B cell (primary cell): ENCODE measurements around the gene GID4. TPM values are rescaled to one million over a fixed set of nuclear protein-coding genes. Genes with fewer than 3 reads are reported as not detected.

Source experiments
- ATAC-seq: fragments of 200-7000 bp; cut with Tn5 transposase; one replicate; pipeline ENCODE4 v1.10.0; 2021; ENCODE audit warnings: low read depth, mild to moderate bottlenecking, moderate number of reproducible peaks, moderate library complexity
- CTCF ChIA-PET: fragments of 350-600 bp; sonication (Branson Sonifier 250); formaldehyde crosslinking; loops from one replicate; lab custom pipeline; 2021; ENCODE audit warnings: antibody characterized with exemption, inconsistent platforms; lab: Charles Lee
- POLR2A ChIA-PET: fragments of 350-600 bp; sonication (Branson Sonifier 250); formaldehyde crosslinking; loops from one replicate; lab custom pipeline; 2021; ENCODE audit warnings: antibody characterized with exemption; lab: Charles Lee
- DNase-seq: peaks from one replicate; pipeline ENCODE4 v3.0.0; 2013
- H2AFZ ChIP-seq: 2 replicates; pipeline ENCODE4 v1.6.1; 2012; ENCODE audit warnings: mild to moderate bottlenecking, low read depth, low read length; ENCODE audit not compliant: insufficient read depth, poor library complexity, severe bottlenecking
- H3K27ac ChIP-seq, 2 donors: 1 replicate in 1 of 2; 2 replicates in 1 of 2; pipeline ENCODE4 v1.5.1; 2012 to 2013; ENCODE audit warnings: low read length in 2 of 2, mild to moderate bottlenecking in 2 of 2, moderate library complexity in 1 of 2
- H3K27me3 ChIP-seq, 4 experiments: fragments of 200-600 bp in 1 of 4; sonication (generic) in 1 of 4; replicated peaks in 1 of 4; 1 replicate in 2 of 4; 2 replicates in 2 of 4; pipeline versions ENCODE4 v1.6.1 to v1.7.0; 2013 to 2016; ENCODE audit warnings: low read length in 3 of 4, mild to moderate bottlenecking in 2 of 4, mixed read lengths in 1 of 4, moderate library complexity in 1 of 4; ENCODE audit not compliant: insufficient read depth in 4 of 4, control insufficient read depth in 3 of 4; ENCODE audit errors: control extremely low read depth in 1 of 4
- H3K36me3 ChIP-seq, 2 experiments: replicated peaks in 1 of 2; 1 replicate in 1 of 2; 2 replicates in 1 of 2; pipeline versions ENCODE4 v1.6.1 to v1.7.1; 2013; ENCODE audit warnings: low read length in 1 of 2; ENCODE audit not compliant: insufficient read depth in 2 of 2, control insufficient read depth in 1 of 2; ENCODE audit errors: control extremely low read depth in 1 of 2, extremely low read depth in 1 of 2
- H3K4me1 ChIP-seq, 2 donors: fragments of 200-600 bp in 1 of 2; sonication (generic) in 1 of 2; 1 replicate in 1 of 2; 2 replicates in 1 of 2; pipeline versions ENCODE4 v1.5.1 to v1.6.1; 2013 to 2017; ENCODE audit warnings: low read length in 2 of 2; ENCODE audit not compliant: control insufficient read depth in 2 of 2, insufficient read depth in 2 of 2
- H3K4me2 ChIP-seq: replicated peaks from 2 replicates; pipeline ENCODE3; 2012; ENCODE audit warnings: mild to moderate bottlenecking, low read depth, low read length; ENCODE audit not compliant: poor library complexity, severe bottlenecking
- H3K4me3 ChIP-seq, 5 experiments: fragments of 200-600 bp in 1 of 5; sonication (generic) in 1 of 5; 1 replicate in 3 of 5; 2 replicates in 2 of 5; pipeline versions ENCODE4 v1.5.1 to v1.7.0; 2011 to 2016; ENCODE audit warnings: low read length in 4 of 5, mild to moderate bottlenecking in 4 of 5, low read depth in 2 of 5, control low read depth in 1 of 5, moderate library complexity in 1 of 5; ENCODE audit not compliant: insufficient read depth in 1 of 5; ENCODE audit errors: control extremely low read depth in 1 of 5, extremely low read depth in 1 of 5
- H3K79me2 ChIP-seq: fragments of 200-600 bp; sonication (generic); one replicate; pipeline ENCODE4 v1.6.0; 2016; ENCODE audit warnings: low read length; ENCODE audit not compliant: control insufficient read depth, insufficient read depth
- H3K9ac ChIP-seq: fragments of 200-600 bp; sonication (generic); 2 replicates; pipeline ENCODE4 v1.6.1; 2017; ENCODE audit warnings: mild to moderate bottlenecking, low read length, moderate library complexity
- H3K9me3 ChIP-seq, 3 donors: one replicate each; pipeline versions ENCODE4 v1.6.1 to v1.7.1; 2013; ENCODE audit warnings: low read length in 2 of 3; ENCODE audit not compliant: control insufficient read depth in 2 of 3, insufficient read depth in 1 of 3; ENCODE audit errors: control extremely low read depth in 1 of 3
- H4K20me1 ChIP-seq: 2 replicates; pipeline ENCODE4 v1.6.0; 2012; ENCODE audit warnings: mild to moderate bottlenecking, low read length; ENCODE audit not compliant: insufficient read depth, control insufficient read depth, poor library complexity, severe bottlenecking
- H3K27ac Mint-ChIP-seq: one replicate; pipeline ENCODE4 v1.8.0; 2021; ENCODE audit warnings: mixed read lengths
- H3K27me3 Mint-ChIP-seq: one replicate; pipeline ENCODE4 v1.8.0; 2021; ENCODE audit warnings: mixed read lengths
- H3K4me1 Mint-ChIP-seq: one replicate; pipeline ENCODE4 v1.8.0; 2021; ENCODE audit warnings: mixed read lengths
- H3K4me3 Mint-ChIP-seq: one replicate; pipeline ENCODE4 v1.8.0; 2021; ENCODE audit warnings: mixed read lengths
- H3K9me3 Mint-ChIP-seq: one replicate; pipeline ENCODE4 v1.8.0; 2022; ENCODE audit warnings: mixed read lengths; ENCODE audit not compliant: insufficient read depth
- EZH2 ChIP-seq: IDR thresholded peaks from 2 replicates; pipeline ENCODE4 v1.6.1; 2012; ENCODE audit warnings: borderline replicate concordance, low read depth, mild to moderate bottlenecking, moderate library complexity, low read length; ENCODE audit not compliant: insufficient read depth, poor library complexity, severe bottlenecking
- WGBS: methylation state at CpG from one replicate; pipeline ENCODE4 v1.1.5; 2013; ENCODE audit warnings: missing lambda C conversion rate; ENCODE audit not compliant: insufficient coverage; 5-methylcytosine and 5-hydroxymethylcytosine counted together
- intact Hi-C: fragments of 100-400 bp; cut with micrococcal nuclease; formaldehyde crosslinking; loops from one replicate; pipeline ENCODE4 v1.10.0; 2022
- polyA plus RNA-seq: library from polyadenylated mRNA; depleted of rRNA; stranded (reverse); fragments of >200 nt; gene quantifications from 2 replicates; pipeline ENCODE4 v1.2.3, GENCODE V29; 2012
- total RNA-seq, 2 donors: library from RNA; stranded (reverse); fragments of 120-200 nt in 1 of 2; gene quantifications; 1 replicate in 1 of 2; 2 replicates in 1 of 2; pipeline versions ENCODE4 v1.2.3 to v1.2.4, GENCODE V29; 2013 to 2022
- TF ChIP-seq, protein P1 (sequence below): fragments of 200-600 bp; IDR thresholded peaks from one replicate; pipeline ENCODE4 v1.8.0; 2022; ENCODE audit warnings: antibody characterized with exemption, mild to moderate bottlenecking

Gene GID4
- total and polyA plus RNA-seq, 2 donors (not counting 1 experiment from before 2014, with no cell fraction given) = 5.6 to 11.8 TPM

DNA sequence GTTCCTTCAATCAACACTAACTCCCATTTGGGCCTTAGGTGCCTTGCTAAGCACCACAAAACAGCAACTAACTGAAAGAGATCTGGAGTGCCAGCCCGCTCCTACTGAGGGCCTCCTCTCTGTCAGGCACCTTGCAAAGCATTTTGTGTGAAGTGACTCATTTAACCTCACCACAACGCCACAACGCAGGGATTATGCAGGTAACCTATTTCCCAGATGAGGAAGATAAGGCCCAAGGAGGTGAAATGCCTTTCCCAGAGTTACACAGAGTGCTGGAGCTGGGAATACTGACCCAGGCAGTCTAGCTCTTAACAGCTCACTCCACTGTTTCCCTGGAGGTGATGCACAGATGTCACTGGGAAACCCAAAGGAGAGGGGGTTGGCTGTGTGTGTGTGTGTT, 33.7 kb upstream of the GID4 start:
- Histone ChIP-seq H3K9ac (no peak overlapping the region), H4K20me1 (no peaks in the 10 kb centered on the region), H3K4me3 (no peak overlapping the region), H3K36me3 (peaks cover 0 to 37% of the 10 kb centered on the region in 2 experiments), H3K9me3 (no peaks in the 10 kb centered on the region), H3K27me3 (no peaks in the 10 kb centered on the region), H3K4me1 (no peaks in the 10 kb centered on the region), H3K27ac (no peak overlapping the region), H3K79me2 (no peaks in the 10 kb centered on the region), H3K4me2 (no peak overlapping the region), H2AFZ (no peak overlapping the region)
- intact Hi-C loops = no loop called here
- Mint-ChIP-seq H3K27ac (peak overlapping the region; percentile 1), H3K9me3 (no peaks in the 10 kb centered on the region), H3K27me3 (no peaks in the 10 kb centered on the region), H3K4me1 (peaks cover 10% of the 10 kb centered on the region), H3K4me3 (no peak overlapping the region)
- ATAC-seq (no peak), DNase-seq (no peak)
- CTCF ChIA-PET = no interaction called here
- POLR2A ChIA-PET = no interaction called here
- TF ChIP-seq, protein P1, sequence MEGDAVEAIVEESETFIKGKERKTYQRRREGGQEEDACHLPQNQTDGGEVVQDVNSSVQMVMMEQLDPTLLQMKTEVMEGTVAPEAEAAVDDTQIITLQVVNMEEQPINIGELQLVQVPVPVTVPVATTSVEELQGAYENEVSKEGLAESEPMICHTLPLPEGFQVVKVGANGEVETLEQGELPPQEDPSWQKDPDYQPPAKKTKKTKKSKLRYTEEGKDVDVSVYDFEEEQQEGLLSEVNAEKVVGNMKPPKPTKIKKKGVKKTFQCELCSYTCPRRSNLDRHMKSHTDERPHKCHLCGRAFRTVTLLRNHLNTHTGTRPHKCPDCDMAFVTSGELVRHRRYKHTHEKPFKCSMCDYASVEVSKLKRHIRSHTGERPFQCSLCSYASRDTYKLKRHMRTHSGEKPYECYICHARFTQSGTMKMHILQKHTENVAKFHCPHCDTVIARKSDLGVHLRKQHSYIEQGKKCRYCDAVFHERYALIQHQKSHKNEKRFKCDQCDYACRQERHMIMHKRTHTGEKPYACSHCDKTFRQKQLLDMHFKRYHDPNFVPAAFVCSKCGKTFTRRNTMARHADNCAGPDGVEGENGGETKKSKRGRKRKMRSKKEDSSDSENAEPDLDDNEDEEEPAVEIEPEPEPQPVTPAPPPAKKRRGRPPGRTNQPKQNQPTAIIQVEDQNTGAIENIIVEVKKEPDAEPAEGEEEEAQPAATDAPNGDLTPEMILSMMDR = no peak
- no peak for TF ChIP-seq EZH2
- WGBS = 92% methylated on average over 3 of the region's 3 CpGs

- H3K79me2 ChIP-seq = no peaks in the 10 kb centered on the region
- H3K9me3 Mint-ChIP-seq = no peaks in the 10 kb centered on the region
- no peak overlapping the region for H3K4me3 ChIP-seq
- 98% methylated on average over 20 of the region's 31 CpGs for WGBS
- H2AFZ ChIP-seq = no peak overlapping the region
- H3K27me3 Mint-ChIP-seq = no peaks in the 10 kb centered on the region
- H3K4me3 Mint-ChIP-seq = no peak overlapping the region
- POLR2A ChIA-PET = no interaction called here
- DNase-seq (no peak), ATAC-seq (no peak)
- no peak overlapping the region for H3K9ac ChIP-seq
- H3K27ac ChIP-seq = no peak overlapping the region
- no peaks in the 10 kb centered on the region for H3K27me3 ChIP-seq
- H3K36me3 ChIP-seq = peaks cover 0 to 43% of the 10 kb centered on the region in 2 experiments
- TF ChIP-seq EZH2 = no peak
- TF ChIP-seq, protein P1 = no peak
- H3K4me2 ChIP-seq = no peak overlapping the region
- H3K9me3 ChIP-seq = no peaks in the 10 kb centered on the region
- H4K20me1 ChIP-seq = no peaks in the 10 kb centered on the region
- H3K4me1 ChIP-seq = no peaks in the 10 kb centered on the region
- H3K27ac Mint-ChIP-seq = no peak overlapping the region
- peaks cover 10% of the 10 kb centered on the region for H3K4me1 Mint-ChIP-seq
- CTCF ChIA-PET = no interaction called here
- intact Hi-C loops = no loop called here
Observed at GRCh38 chr17:18006495-18007239, 32.5 kb upstream of the GID4 start.
